H1 (cell line): Measurements from ENCODE around the gene ZSWIM7.

Source experiments
- CBX5 ChIP-seq: fragments of 300-800, 300-1000 bp; sonication (generic); IDR thresholded peaks from 2 replicates; pipeline ENCODE4 v1.7.1; 2016; ENCODE audit warnings: antibody characterized with exemption, low read length, low read depth
- EP300 ChIP-seq, 2 experiments: IDR thresholded peaks; 1 replicate in 1 of 2; 2 replicates in 1 of 2; pipeline ENCODE4 v1.6.1; 2011 to 2012; ENCODE audit warnings: low read depth in 2 of 2, low read length in 2 of 2, mild to moderate bottlenecking in 2 of 2, borderline replicate concordance in 1 of 2, inconsistent platforms in 1 of 2, moderate library complexity in 1 of 2
- HDAC2 ChIP-seq, 2 experiments: fragments of 300-600 bp in 1 of 2; sonication (generic) in 1 of 2; IDR thresholded peaks; 2 replicates each; pipeline ENCODE4 v1.6.1; 2011 to 2012; ENCODE audit warnings: low read depth in 2 of 2, low read length in 2 of 2, mild to moderate bottlenecking in 2 of 2, moderate library complexity in 2 of 2, borderline replicate concordance in 1 of 2, inconsistent platforms in 1 of 2
- JUN ChIP-seq: IDR thresholded peaks from 2 replicates; pipeline ENCODE4 v1.6.1; 2011; ENCODE audit warnings: low read depth, mild to moderate bottlenecking, improper control_type of control experiment, low read length
- MAFK ChIP-seq: IDR thresholded peaks from 2 replicates; pipeline ENCODE4 v1.6.1; 2012; ENCODE audit warnings: low read depth, mild to moderate bottlenecking, improper control_type of control experiment, low read length
- POLR2A ChIP-seq, 2 experiments: IDR thresholded peaks; 1 replicate in 1 of 2; 2 replicates in 1 of 2; pipeline ENCODE4 v1.6.1; 2011; ENCODE audit warnings: low read depth in 2 of 2, low read length in 2 of 2, mild to moderate bottlenecking in 2 of 2; ENCODE audit errors: control extremely low read depth in 1 of 2
- POLR2AphosphoS5 ChIP-seq: IDR thresholded peaks from 2 replicates; pipeline ENCODE4 v1.6.1; 2011; ENCODE audit warnings: low read depth, low read length
- POU5F1 ChIP-seq: IDR thresholded peaks from 2 replicates; pipeline ENCODE4 v1.6.1; 2011; ENCODE audit warnings: low read depth, mild to moderate bottlenecking, low read length, moderate library complexity
- SIN3A ChIP-seq, 2 experiments: IDR thresholded peaks in 1 of 2; conservative IDR thresholded peaks in 1 of 2; 2 replicates each; pipeline ENCODE4 v1.6.1; 2011 to 2012; ENCODE audit warnings: low read length in 2 of 2, improper control_type of control experiment in 1 of 2, low read depth in 1 of 2, mild to moderate bottlenecking in 1 of 2
- TAF7 ChIP-seq: optimal IDR thresholded peaks from 2 replicates; pipeline ENCODE3; 2011; ENCODE audit warnings: low read depth, mild to moderate bottlenecking, inconsistent platforms, low read length, moderate library complexity, borderline replicate concordance
- ZNF274 ChIP-seq: IDR thresholded peaks from 2 replicates; pipeline ENCODE4 v1.7.0; 2012; ENCODE audit warnings: low read length, borderline replicate concordance; ENCODE audit errors: extremely low read depth
- TF ChIP-seq, protein P1 (sequence below), 3 experiments: IDR thresholded peaks; 1 replicate in 2 of 3; 2 replicates in 1 of 3; pipeline versions ENCODE4 v1.5.1 to v1.6.1; 2011; ENCODE audit warnings: low read length in 3 of 3, mild to moderate bottlenecking in 3 of 3, inconsistent platforms in 2 of 3, low read depth in 1 of 3, moderate library complexity in 1 of 3; ENCODE audit not compliant: insufficient read depth in 1 of 3; ENCODE audit errors: control extremely low read depth in 1 of 3
- TF ChIP-seq, protein P2 (sequence below): IDR thresholded peaks from 2 replicates; pipeline ENCODE4 v1.6.1; 2012; ENCODE audit warnings: inconsistent platforms

DNA sequence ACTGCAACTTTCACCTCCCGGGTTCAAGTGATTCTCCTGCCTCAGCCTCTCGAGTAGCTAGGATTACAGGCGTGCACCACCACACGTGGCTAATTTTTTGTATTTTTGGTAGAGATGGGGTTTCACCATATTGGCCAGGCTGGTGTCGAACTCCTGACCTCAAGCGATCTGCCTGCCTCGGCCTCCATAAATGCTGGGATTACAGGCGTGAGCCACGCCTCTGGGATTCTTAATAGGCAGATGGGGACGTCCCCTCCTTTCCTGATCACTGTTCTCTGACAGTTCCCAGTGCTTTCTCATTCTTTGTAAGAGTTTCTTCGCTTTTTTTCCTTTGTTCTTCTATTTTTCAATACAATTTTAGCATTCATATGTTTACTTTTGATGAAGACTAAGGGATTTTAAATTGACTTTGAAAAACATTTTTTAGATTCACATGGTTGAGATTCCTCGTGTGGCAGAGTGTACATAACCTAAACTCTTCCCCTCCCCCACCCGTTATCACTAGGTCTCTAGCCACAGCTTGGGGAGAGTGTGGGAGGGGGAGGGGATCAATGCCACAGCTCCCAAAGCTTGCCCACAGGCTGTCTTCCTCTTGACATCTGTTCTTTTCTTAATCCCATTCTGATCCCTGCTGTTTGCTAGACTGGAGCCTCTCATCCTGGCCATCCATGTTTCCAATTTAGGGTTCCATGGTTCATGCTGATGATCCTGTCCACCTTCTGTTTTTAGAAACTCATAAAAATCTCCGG lies 43.5 kb downstream of the ZSWIM7 start:
- TF ChIP-seq JUN, result no peak
- no peak for TF ChIP-seq ZNF274
- TF ChIP-seq, protein P1, sequence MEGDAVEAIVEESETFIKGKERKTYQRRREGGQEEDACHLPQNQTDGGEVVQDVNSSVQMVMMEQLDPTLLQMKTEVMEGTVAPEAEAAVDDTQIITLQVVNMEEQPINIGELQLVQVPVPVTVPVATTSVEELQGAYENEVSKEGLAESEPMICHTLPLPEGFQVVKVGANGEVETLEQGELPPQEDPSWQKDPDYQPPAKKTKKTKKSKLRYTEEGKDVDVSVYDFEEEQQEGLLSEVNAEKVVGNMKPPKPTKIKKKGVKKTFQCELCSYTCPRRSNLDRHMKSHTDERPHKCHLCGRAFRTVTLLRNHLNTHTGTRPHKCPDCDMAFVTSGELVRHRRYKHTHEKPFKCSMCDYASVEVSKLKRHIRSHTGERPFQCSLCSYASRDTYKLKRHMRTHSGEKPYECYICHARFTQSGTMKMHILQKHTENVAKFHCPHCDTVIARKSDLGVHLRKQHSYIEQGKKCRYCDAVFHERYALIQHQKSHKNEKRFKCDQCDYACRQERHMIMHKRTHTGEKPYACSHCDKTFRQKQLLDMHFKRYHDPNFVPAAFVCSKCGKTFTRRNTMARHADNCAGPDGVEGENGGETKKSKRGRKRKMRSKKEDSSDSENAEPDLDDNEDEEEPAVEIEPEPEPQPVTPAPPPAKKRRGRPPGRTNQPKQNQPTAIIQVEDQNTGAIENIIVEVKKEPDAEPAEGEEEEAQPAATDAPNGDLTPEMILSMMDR (IDR thresholded peaks at IDR 0.05; ENCODE audit: control extremely low read depth in 1 of 3, insufficient read depth in 1 of 3, low read depth in 1 of 3, low read length in 3 of 3), result no peak
- TF ChIP-seq EP300 (IDR thresholded peaks at IDR 0.05; ENCODE audit: borderline replicate concordance in 1 of 2, low read depth in 2 of 2, low read length in 2 of 2), result no peak
- TF ChIP-seq POLR2AphosphoS5, result no peak
- TF ChIP-seq POLR2A (IDR thresholded peaks at IDR 0.05; ENCODE audit: control extremely low read depth in 1 of 2, low read depth in 2 of 2, low read length in 2 of 2), result no peak
- TF ChIP-seq MAFK, result no peak
- no peak for TF ChIP-seq POU5F1
- TF ChIP-seq HDAC2 (IDR thresholded peaks at IDR 0.05; ENCODE audit: borderline replicate concordance in 1 of 2, low read depth in 2 of 2, low read length in 2 of 2), result no peak
- no peak for TF ChIP-seq CBX5
- TF ChIP-seq, protein P2, sequence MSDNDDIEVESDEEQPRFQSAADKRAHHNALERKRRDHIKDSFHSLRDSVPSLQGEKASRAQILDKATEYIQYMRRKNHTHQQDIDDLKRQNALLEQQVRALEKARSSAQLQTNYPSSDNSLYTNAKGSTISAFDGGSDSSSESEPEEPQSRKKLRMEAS, result no peak
- TF ChIP-seq SIN3A (conservative IDR thresholded peaks at IDR 0.05 in 1 of 2, IDR thresholded peaks at IDR 0.05 in 1 of 2; ENCODE audit: low read depth in 1 of 2, low read length in 2 of 2), result no peak
- TF ChIP-seq TAF7, result no peak
